Uterus (tissue), 4 donors: ENCODE measurements around the gene GALNT2. TPM values are rescaled to one million over a fixed set of nuclear protein-coding genes. Genes with fewer than 3 reads are reported as not detected.

ENCODE experiments used
- DNase-seq, 2 donors: peaks; one replicate each; pipeline ENCODE4 v3.0.0-alpha.2; 2019 to 2020
- H3K27ac ChIP-seq, 2 donors: fragments of 200-600 bp; sonication (generic); 1 replicate in 1 of 2; 2 replicates in 1 of 2; pipeline ENCODE4 v1.5.1; 2016 to 2018
- H3K27me3 ChIP-seq, 2 donors: fragments of 200-600 bp; sonication (generic); one replicate each; pipeline ENCODE4 v1.5.1; 2018 to 2019; ENCODE audit warnings: control low read depth in 1 of 2
- H3K36me3 ChIP-seq, 2 donors: fragments of 200-600 bp; sonication (generic); one replicate each; pipeline ENCODE4 v1.5.1; 2019; ENCODE audit warnings: control low read depth in 1 of 2
- H3K4me1 ChIP-seq, 2 donors: fragments of 200-600 bp; sonication (generic); one replicate each; pipeline ENCODE4 v1.5.1; 2018 to 2019; ENCODE audit warnings: control low read depth in 1 of 2
- H3K4me3 ChIP-seq, 2 donors: fragments of 200-600 bp; sonication (generic); 1 replicate in 1 of 2; 2 replicates in 1 of 2; pipeline ENCODE4 v1.5.1; 2018 to 2019; ENCODE audit warnings: mild to moderate bottlenecking in 1 of 2
- H3K9me3 ChIP-seq, 2 donors: fragments of 200-600 bp; sonication (generic); one replicate each; pipeline ENCODE4 v1.5.1; 2019; ENCODE audit warnings: control low read depth in 1 of 2
- POLR2A ChIP-seq, 2 donors: fragments of 450-650 bp; IDR thresholded peaks; one replicate each; pipeline ENCODE4 v1.6.1; 2016; ENCODE audit warnings: antibody characterized with exemption in 2 of 2, mild to moderate bottlenecking in 1 of 2, moderate library complexity in 1 of 2
- intact Hi-C: fragments of 100-400 bp; cut with DNase I; formaldehyde crosslinking; loops from one replicate; pipeline ENCODE4 v1.15.1; 2023; ENCODE audit warnings: low total_unique reads
- total RNA-seq, 4 donors: library from RNA; depleted of rRNA in 3 of 4; stranded (reverse); fragments of >200 nt in 3 of 4; gene quantifications; one replicate each; pipeline versions ENCODE4 v1.1.0 to v1.2.4, GENCODE V29; 2014 to 2023
- TF ChIP-seq, protein P1 (sequence below), 4 experiments: fragments of 200-600 bp in 2 of 4; fragments of 450-650 bp in 2 of 4; sonication (generic) in 2 of 4; IDR thresholded peaks; one replicate each; pipeline ENCODE4 v1.5.1; 2016 to 2019; ENCODE audit warnings: antibody characterized with exemption in 4 of 4, mild to moderate bottlenecking in 2 of 4, moderate library complexity in 1 of 4
- donor health status: DM: yes; HTN: yes; CAD: no.

Gene GALNT2
- total RNA-seq, 4 donors from 2014 or later, result 13.6 to 51.6 (median 39.6) TPM

GRCh38 chr1:230119340-230119739 lies 52.3 kb downstream of the GALNT2 start:
- Histone ChIP-seq H3K27me3 (no peaks in the 10 kb centered on the region), H3K27ac (no peak overlapping the region), H3K9me3 (no peaks in the 10 kb centered on the region), H3K36me3 (no peaks in the 10 kb centered on the region), H3K4me1 (no peaks in the 10 kb centered on the region), H3K4me3 (no peak overlapping the region)
- DNase-seq, result no peak
- TF ChIP-seq, protein P1, sequence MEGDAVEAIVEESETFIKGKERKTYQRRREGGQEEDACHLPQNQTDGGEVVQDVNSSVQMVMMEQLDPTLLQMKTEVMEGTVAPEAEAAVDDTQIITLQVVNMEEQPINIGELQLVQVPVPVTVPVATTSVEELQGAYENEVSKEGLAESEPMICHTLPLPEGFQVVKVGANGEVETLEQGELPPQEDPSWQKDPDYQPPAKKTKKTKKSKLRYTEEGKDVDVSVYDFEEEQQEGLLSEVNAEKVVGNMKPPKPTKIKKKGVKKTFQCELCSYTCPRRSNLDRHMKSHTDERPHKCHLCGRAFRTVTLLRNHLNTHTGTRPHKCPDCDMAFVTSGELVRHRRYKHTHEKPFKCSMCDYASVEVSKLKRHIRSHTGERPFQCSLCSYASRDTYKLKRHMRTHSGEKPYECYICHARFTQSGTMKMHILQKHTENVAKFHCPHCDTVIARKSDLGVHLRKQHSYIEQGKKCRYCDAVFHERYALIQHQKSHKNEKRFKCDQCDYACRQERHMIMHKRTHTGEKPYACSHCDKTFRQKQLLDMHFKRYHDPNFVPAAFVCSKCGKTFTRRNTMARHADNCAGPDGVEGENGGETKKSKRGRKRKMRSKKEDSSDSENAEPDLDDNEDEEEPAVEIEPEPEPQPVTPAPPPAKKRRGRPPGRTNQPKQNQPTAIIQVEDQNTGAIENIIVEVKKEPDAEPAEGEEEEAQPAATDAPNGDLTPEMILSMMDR (IDR thresholded peaks at IDR 0.05), result no peak
- no peak for TF ChIP-seq POLR2A (IDR thresholded peaks at IDR 0.05)
- intact Hi-C loops, result no loop called here

- Histone ChIP-seq H3K4me1 (no peaks in the 10 kb centered on the region), H3K36me3 (no peaks in the 10 kb centered on the region), H3K27me3 (no peaks in the 10 kb centered on the region), H3K27ac (no peak overlapping the region), H3K4me3 (no peak overlapping the region), H3K9me3 (no peaks in the 10 kb centered on the region)
- intact Hi-C loops, result no loop called here
- TF ChIP-seq, protein P1 (IDR thresholded peaks at IDR 0.05), result no peak
- no peak for TF ChIP-seq POLR2A (IDR thresholded peaks at IDR 0.05)
- no peak for DNase-seq
These were observed 53.4 kb downstream of the GALNT2 start for GRCh38 chr1:230120289-230120920.

GRCh38 chr1:230120921-230121381 lies 53.9 kb downstream of the GALNT2 start:
- TF ChIP-seq POLR2A (IDR thresholded peaks at IDR 0.05), result no peak
- TF ChIP-seq, protein P1 (IDR thresholded peaks at IDR 0.05), result peak in 3 of 4 experiments; percentile 7 to 33 (median 25)
- intact Hi-C loops, result no loop called here
- Histone ChIP-seq H3K36me3 (no peaks in the 10 kb centered on the region), H3K27me3 (no peaks in the 10 kb centered on the region), H3K27ac (no peak overlapping the region), H3K4me3 (no peak overlapping the region), H3K4me1 (no peaks in the 10 kb centered on the region), H3K9me3 (no peaks in the 10 kb centered on the region)
- DNase-seq, result no peak

- no peak for DNase-seq
- Histone ChIP-seq H3K4me3 (no peak overlapping the region), H3K27ac (no peak overlapping the region), H3K27me3 (no peaks in the 10 kb centered on the region), H3K4me1 (no peaks in the 10 kb centered on the region), H3K36me3 (no peaks in the 10 kb centered on the region), H3K9me3 (no peaks in the 10 kb centered on the region)
- intact Hi-C loops, result no loop called here
- TF ChIP-seq POLR2A (IDR thresholded peaks at IDR 0.05), result no peak
- TF ChIP-seq, protein P1 (IDR thresholded peaks at IDR 0.05), result no peak
These were observed 54.9 kb downstream of the GALNT2 start for GRCh38 chr1:230121950-230122349.

- intact Hi-C loops, result no loop called here
- Histone ChIP-seq H3K36me3 (no peaks in the 10 kb centered on the region), H3K27ac (no peak overlapping the region), H3K27me3 (no peaks in the 10 kb centered on the region), H3K4me3 (no peak overlapping the region), H3K4me1 (no peaks in the 10 kb centered on the region), H3K9me3 (no peaks in the 10 kb centered on the region)
- TF ChIP-seq, protein P1 (IDR thresholded peaks at IDR 0.05), result no peak
- TF ChIP-seq POLR2A (IDR thresholded peaks at IDR 0.05), result no peak
- DNase-seq, result no peak
These were observed 55.6 kb downstream of the GALNT2 start for GRCh38 chr1:230122366-230123279.
